Measurements from ENCODE around the gene PLSCR1. TPM values are rescaled to one million over a fixed set of nuclear protein-coding genes. Genes with fewer than 3 reads are reported as not detected.
A peak's percentile ranks its signal among the peaks of the same experiment; 100 is the strongest.

The PLSCR1 gene
- total and polyA plus RNA-seq, 2 experiments from 2014 or later = 62.7 to 78.3 TPM

DNA sequence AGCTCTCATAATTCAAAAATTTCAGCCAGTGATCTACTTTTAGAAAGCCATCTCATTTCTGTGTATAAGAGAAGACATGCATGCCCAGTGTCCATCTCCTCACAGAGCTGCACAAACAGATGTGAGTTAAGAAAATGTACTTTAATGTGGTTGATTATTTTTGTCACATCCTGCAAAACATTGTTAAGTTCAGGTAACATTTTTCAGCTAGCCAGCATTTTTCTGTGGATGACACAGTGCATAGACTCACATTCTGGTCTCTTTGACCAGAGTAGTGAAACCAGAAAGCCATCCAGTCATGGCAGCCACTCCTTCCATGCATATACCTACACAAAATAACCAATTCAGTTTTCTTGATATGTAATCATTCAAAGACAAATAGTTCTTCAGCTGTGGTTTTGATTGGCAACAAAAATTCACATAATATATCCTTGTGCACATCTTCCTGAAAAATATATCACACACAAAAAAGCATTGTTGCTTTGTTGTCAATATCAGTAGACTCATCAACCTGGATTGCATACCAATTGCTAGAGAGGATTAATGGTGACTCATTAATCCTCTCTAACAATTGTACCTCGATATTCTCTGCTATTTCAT lies 2.1 kb upstream of the PLSCR1 start (continued):
- TF ChIP-seq EZH2phosphoT487 (IDR thresholded peaks at IDR 0.05; ENCODE audit: unreplicated experiment) (no peak), NANOG (IDR thresholded peaks at IDR 0.05; ENCODE audit: borderline replicate concordance) (no peak), JUNB (IDR thresholded peaks at IDR 0.05; ENCODE audit: unreplicated experiment) (no peak), ZNF331 (CRISPR knock-in tag; IDR thresholded peaks at IDR 0.05; ENCODE audit: low read depth) (no peak), EZH2 (IDR thresholded peaks at IDR 0.05; ENCODE audit: low read depth, unreplicated experiment) (no peak), ZNF114 (CRISPR knock-in tag; IDR thresholded peaks at IDR 0.05) (no peak)
- TF ChIP-seq, protein P1, sequence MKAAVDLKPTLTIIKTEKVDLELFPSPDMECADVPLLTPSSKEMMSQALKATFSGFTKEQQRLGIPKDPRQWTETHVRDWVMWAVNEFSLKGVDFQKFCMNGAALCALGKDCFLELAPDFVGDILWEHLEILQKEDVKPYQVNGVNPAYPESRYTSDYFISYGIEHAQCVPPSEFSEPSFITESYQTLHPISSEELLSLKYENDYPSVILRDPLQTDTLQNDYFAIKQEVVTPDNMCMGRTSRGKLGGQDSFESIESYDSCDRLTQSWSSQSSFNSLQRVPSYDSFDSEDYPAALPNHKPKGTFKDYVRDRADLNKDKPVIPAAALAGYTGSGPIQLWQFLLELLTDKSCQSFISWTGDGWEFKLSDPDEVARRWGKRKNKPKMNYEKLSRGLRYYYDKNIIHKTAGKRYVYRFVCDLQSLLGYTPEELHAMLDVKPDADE (IDR thresholded peaks at IDR 0.05) = no peak
- TF ChIP-seq, protein P2, sequence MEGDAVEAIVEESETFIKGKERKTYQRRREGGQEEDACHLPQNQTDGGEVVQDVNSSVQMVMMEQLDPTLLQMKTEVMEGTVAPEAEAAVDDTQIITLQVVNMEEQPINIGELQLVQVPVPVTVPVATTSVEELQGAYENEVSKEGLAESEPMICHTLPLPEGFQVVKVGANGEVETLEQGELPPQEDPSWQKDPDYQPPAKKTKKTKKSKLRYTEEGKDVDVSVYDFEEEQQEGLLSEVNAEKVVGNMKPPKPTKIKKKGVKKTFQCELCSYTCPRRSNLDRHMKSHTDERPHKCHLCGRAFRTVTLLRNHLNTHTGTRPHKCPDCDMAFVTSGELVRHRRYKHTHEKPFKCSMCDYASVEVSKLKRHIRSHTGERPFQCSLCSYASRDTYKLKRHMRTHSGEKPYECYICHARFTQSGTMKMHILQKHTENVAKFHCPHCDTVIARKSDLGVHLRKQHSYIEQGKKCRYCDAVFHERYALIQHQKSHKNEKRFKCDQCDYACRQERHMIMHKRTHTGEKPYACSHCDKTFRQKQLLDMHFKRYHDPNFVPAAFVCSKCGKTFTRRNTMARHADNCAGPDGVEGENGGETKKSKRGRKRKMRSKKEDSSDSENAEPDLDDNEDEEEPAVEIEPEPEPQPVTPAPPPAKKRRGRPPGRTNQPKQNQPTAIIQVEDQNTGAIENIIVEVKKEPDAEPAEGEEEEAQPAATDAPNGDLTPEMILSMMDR (conservative IDR thresholded peaks at IDR 0.05; ENCODE audit: low read depth in 2 of 2) = no peak
- TF ChIP-seq, protein P3, sequence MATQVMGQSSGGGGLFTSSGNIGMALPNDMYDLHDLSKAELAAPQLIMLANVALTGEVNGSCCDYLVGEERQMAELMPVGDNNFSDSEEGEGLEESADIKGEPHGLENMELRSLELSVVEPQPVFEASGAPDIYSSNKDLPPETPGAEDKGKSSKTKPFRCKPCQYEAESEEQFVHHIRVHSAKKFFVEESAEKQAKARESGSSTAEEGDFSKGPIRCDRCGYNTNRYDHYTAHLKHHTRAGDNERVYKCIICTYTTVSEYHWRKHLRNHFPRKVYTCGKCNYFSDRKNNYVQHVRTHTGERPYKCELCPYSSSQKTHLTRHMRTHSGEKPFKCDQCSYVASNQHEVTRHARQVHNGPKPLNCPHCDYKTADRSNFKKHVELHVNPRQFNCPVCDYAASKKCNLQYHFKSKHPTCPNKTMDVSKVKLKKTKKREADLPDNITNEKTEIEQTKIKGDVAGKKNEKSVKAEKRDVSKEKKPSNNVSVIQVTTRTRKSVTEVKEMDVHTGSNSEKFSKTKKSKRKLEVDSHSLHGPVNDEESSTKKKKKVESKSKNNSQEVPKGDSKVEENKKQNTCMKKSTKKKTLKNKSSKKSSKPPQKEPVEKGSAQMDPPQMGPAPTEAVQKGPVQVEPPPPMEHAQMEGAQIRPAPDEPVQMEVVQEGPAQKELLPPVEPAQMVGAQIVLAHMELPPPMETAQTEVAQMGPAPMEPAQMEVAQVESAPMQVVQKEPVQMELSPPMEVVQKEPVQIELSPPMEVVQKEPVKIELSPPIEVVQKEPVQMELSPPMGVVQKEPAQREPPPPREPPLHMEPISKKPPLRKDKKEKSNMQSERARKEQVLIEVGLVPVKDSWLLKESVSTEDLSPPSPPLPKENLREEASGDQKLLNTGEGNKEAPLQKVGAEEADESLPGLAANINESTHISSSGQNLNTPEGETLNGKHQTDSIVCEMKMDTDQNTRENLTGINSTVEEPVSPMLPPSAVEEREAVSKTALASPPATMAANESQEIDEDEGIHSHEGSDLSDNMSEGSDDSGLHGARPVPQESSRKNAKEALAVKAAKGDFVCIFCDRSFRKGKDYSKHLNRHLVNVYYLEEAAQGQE (IDR thresholded peaks at IDR 0.05; ENCODE audit: unreplicated experiment) = no peak

DNA sequence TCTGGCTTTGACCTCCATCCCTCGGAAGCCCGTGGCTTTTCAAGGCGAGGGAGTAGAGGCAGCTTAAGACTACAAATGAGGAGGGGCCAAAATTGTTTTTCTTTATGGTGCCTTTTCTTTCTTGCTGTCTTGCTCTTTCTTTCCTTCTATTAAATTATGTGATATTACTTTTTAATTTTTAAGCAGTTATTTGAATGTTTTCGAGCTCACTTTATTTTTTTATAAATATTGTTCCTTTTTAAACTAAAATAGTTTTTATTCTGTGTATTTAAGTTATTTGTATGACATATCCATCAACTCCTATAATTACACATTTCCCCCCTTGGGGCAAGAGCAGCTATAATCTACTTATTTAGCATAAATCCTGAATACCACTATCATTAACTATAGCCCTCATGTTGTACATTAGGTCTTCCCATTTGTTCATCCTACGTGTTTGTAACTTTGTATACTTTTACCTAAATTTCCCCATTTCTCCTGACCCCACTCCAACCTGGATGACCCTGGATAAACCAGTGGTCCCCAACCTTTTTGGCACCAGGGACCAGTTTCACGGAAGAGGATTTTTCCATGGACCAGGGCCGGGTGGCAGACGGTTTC lies 622 bp upstream of the PLSCR1 start:
- H3K27ac Mint-ChIP-seq = peak overlapping the region; percentile 89
- no peak for TF ChIP-seq ZNF462 (CRISPR knock-in tag; IDR thresholded peaks at IDR 0.05)

More for the DNA sequence above, 622 bp upstream of the PLSCR1 start:
- Histone ChIP-seq H3K4me1 (ENCODE audit: insufficient read depth) (peaks cover 37% of the 10 kb centered on the region), H3K27me3 (ENCODE audit: insufficient read depth) (no peaks in the 10 kb centered on the region), H3K4me2 (peak overlapping the region; percentile 90), H3K9me2 (ENCODE audit: insufficient read depth) (peaks cover 5% of the 10 kb centered on the region; the same call in 1 of the 2 replicates), H3K4me3 (peak overlapping the region; percentile 84), H3K79me2 (replicated peaks; ENCODE audit: insufficient read depth) (peaks cover 41% of the 10 kb centered on the region), H3F3A (replicated peaks; ENCODE audit: low read depth) (no peaks in the 10 kb centered on the region), H4K20me1 (replicated peaks; ENCODE audit: insufficient read depth) (peaks cover 9% of the 10 kb centered on the region; the same call in 1 of the 2 replicates), H2AFZ (peak overlapping the region; percentile 87), H3K27ac (ENCODE audit: low read depth) (0 out of 2 replicates have a peak overlapping the region, but pooled peaks have one; percentile 36), H3K36me3 (ENCODE audit: insufficient read depth) (no peaks in the 10 kb centered on the region; the same call in 1 of the 2 replicates)
- Mint-ChIP-seq H3K36me3 (ENCODE audit: low read depth) (peaks cover 9% of the 10 kb centered on the region; the same call in 2 of the 3 replicates), H3K9me3 (no peaks in the 10 kb centered on the region), H3K4me1 (peaks cover 26% of the 10 kb centered on the region), H3K27me3 (ENCODE audit: insufficient read depth, low read depth, poor library complexity) (peaks cover 4% of the 10 kb centered on the region), H3K4me3 (peak overlapping the region; percentile 86)
- ATAC-seq (no peak), DNase-seq (ENCODE audit: low spot score) (no peak)
